HG03378 (cell line): ENCODE results near the gene ATN1.

Experiments used
- ATAC-seq: cut with Tn5 transposase; IDR thresholded peaks from one replicate; pipeline ENCODE4 v1.9.1; 2021; ENCODE audit warnings: mild to moderate bottlenecking, moderate library complexity; ENCODE audit not compliant: unreplicated experiment

The ATN1 gene

DNA sequence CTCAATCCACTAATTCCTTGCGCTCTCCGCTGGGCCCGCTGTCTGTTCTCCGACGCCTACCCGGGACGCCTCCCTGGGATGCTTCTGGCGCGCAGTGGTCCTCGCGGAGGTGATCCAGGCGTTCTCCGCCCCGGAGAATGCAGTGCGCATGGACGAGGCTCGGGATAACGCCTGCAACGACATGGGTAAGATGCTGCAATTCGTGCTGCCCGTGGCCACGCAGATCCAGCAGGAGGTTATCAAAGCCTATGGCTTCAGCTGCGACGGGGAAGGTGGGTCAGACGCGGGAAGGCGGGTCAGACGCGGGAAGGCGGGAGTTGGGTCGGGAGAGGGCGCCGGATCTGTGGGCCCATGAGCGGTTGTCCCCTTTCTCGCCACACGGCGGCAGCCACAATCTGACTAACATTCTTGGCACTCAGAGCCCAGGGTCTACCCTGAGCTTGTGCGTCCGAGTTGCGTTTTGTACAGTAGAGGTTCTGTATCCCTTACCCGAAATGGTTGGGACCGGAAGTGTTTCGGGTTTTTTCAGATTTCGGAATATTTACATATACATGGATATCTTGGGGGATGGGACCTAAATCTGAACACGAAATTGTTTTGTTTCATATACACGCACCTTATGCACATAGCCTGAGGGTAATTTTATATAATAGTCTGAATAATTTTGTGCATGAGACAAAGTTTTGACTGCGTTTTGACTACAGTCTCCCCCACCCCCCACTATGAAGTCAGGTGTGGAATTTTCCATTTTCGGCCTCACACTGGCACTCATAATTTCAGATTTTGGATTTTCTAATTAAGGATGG is 16.8 kb downstream of the ATN1 start:
- peak; percentile 29 for ATAC-seq

DNA sequence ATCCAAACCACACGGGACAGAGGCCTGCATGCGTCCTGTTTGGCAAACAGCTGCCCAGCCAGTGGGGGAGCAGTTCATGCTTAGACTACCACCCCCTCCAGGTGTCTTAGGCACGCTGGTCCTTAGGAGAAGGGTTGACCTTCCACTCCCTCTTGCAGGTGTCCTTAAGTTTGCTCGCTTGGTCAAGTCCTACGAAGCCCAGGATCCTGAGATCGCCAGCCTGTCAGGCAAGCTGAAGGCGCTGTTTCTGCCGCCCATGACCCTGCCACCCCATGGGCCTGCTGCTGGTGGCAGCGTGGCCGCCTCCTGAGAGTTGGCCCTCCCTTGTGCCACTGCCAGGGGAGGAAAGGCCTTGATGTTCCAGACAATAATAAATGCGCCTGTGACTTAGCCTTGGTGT is 17.9 kb downstream of the ATN1 start:
- ATAC-seq = no peak

DNA sequence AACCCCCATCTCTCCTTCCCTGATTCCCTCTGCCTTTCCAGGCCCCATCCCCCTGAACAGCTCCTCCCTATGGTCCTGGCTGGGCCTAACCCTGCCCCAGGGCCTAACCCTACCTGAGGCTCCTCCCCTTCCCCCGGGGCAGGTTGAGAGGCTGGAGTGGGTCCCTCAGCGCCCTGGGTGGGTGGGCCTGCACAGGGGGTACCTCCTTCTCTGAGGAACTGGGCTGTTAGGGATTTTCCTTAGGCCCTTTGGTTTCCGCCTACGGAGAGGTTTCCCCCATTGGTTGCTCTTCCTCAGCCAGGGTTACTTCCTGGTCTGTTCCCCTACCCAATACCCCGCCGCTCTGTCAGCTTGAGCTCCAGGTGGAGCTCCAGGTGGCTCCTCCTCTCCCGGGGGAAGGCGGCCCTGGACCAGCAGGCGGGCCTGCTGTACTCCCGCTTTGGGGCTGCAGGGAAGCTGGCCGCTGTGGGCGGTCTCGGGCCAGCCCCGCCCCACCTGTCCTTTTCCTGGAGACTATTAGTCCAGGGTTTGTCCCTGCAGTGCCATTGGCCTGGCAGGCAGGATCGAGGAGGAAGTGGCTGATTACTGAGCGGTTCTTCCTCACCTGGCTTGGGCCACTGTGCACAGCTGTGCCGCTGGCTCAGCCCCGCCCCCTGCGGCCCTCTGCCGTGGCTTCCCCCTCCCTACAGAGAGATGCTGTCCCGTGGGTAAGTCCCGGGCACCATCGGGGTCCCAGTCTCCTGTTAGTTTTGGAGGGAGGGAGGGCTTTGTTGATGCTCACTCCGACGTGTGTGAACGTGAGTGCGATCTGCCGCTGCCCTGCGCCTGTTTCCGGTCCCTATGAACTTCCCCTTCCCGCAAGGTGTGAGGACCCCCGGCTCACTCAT is 18.5 kb downstream of the ATN1 start:
- no peak for ATAC-seq

DNA sequence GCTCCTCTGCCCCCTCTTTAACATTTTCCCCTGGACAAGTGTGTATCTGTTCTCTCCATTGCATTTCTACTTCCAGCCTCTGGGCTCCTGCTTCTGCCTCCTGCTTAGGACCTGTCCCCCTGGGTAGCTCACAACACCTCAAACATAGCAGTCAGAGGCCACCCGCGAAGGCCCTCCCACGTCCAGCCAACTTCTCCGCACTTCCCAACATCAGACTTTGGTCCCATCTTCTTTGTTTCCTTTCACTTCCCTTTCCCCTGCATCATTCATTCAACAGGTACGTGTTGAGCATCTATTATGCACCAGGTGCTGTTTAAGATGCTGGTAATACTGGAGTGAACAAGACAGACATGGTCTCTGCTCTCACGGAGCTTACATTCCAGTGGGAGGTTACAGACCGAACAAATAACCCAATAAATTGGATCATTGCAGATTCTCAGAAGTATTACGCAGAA is 19.2 kb downstream of the ATN1 start:
- no peak for ATAC-seq

DNA sequence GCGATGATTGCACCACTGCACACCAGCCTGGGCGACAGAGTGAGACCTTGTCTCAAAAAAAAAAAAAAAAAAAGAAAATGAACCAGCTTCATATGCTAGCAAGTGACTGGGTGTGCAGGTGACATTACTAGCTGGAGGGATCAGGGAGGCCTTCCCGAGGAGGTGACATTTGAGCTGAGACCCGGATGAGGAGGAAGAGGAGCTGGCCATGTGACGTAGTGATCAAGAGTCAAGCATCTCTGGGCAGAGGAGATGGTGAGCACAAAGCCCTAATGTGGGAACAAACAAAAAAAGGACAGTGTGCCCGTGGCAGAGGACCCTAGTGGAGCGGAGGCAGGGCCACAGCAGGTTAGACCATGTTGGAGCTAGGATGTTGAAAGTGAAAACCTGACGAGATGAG is 19.9 kb downstream of the ATN1 start:
- ATAC-seq = no peak

DNA sequence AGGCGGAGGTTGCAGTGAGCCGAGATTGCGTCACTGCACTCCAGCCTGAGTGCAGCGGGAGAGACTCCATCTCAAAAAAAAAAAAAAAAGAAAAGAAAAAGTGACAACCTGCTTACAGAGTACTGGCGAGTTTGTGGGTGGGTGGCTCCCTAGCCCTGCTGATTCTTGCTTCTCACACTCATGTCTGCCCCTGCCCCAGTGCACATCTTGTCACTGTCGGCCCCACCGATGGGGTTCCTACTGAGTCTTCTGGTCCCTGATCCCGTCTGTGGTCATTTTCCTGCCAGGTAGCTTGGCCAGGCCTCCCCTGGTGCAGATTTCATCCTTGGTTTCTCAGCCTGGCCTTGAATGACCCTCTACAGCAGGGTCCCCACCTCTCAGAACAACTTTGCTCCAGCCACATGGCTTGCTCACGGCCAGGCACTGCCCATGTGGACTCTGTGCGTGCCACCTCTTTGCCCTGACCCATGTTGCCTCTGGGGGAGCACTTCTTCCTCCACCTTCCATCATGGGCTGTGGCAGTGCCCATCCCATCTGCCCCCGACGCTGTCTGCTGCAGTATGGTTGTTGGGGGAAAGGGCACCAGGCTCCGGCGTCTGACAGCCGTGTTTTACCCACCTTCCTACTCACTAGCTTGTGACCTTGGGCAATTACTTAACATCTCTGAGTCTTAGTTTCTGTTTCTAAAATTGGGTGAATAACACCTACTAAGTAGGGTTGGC is 21.3 kb downstream of the ATN1 start:
- no peak for ATAC-seq

DNA sequence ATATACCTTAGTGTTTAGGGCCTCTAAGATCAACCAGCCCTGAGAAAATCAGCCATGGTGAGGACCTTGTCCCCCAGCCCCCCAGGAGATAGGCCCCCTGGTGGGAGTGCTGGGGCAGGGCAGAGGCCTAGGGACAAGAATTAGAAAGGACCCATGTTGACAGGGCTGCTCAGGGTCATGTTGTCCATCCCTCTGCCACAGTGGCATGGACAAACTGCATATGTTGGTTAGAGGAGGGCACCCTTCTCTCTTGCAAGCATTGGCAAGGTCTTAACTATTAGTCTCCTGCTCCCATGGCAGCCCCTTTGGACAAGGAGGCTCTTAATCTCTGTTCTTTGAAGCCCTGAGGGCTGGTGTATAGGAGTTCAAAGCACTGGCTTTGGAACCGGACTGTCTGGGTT is 22.6 kb downstream of the ATN1 start:
- no peak for ATAC-seq

DNA sequence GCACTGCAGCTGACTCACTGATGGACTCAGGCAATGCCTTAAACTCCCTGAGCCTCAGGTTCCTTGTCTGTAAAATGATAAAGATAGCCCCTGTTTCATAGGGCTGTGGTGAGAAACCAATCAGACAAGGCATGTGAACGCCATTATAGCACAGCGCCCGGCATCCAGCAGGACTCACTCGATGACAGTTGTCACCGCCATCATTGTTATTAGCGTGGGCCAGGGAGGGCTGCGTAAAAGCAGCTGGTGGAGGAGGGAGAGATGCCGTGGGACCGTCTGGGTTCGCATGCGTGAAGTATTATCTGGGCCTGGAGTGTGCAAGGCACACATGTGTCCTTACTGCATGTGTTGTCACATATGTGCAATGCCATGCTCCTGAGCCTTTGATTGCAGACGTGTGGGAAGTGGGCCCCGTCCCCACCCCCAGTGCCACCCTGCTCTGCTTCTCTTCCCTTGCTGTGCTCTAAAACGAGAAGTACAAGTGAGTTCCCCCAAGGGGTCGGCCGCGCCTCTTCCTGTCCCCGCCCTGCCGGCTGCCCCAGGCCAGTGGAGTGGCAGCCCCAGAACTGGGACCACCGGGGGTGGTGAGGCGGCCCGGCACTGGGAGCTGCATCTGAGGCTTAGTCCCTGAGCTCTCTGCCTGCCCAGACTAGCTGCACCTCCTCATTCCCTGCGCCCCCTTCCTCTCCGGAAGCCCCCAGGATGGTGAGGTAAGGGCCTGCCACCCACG is 23.2 kb downstream of the ATN1 start, which contains the start of gene PTPN6:
Gene PTPN6, plus strand, starts transcription at position 546 of the 730 bp plus-strand sequence. Its CDS starts 157 bp downstream, at position 703.
- ATAC-seq = peak; percentile 22

DNA sequence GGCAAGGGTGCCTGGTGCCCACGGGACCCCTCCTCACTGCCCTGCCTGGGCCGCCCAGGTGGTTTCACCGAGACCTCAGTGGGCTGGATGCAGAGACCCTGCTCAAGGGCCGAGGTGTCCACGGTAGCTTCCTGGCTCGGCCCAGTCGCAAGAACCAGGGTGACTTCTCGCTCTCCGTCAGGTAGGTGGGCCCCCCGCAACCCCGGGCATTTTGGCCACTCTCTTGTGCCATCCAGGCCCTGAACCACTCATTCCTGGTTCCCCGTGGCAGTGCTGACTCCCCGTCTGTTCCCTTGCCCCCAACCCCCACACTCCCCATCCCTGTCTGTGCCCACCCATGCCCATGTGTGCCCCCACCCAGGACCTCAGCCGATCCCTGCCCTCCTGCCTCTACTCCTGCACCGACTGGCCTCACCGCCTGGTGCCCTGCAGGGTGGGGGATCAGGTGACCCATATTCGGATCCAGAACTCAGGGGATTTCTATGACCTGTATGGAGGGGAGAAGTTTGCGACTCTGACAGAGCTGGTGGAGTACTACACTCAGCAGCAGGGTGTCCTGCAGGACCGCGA is 23.9 kb downstream of the ATN1 start:
- ATAC-seq = no peak

DNA sequence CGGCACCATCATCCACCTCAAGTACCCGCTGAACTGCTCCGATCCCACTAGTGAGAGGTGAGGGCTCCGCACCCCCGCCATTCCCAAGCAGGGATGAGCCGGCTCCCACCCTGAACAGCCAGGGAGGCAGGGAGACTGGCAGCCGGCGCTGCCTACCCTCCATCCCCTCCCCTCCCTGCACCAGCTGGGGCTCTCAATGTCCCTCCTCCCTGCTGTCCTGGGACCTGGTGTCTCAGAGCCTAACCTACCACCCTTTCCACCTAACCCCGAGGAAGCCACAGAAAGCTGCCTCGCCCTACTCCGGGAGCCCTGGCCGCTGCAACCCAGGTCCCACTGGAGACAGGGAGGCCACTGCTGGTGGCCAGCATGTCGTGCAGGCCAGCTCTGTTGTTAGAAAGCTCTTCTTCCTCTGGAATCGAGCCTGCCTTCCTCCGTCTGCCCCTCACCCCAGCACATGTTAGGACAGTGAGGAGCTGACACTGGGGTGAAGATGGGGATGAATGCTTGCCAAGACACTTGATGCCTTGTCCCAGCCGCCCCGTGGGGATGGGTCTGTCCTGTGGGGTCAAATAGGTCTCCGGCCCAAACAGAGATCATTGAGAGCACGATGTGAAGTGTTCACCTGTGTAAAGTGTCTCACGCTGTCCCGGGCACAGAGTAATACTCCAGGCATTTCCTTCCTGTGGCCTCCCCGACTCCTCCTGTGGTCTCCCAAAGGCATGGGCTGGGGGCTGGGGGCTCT is 24.5 kb downstream of the ATN1 start:
- no peak for ATAC-seq

DNA sequence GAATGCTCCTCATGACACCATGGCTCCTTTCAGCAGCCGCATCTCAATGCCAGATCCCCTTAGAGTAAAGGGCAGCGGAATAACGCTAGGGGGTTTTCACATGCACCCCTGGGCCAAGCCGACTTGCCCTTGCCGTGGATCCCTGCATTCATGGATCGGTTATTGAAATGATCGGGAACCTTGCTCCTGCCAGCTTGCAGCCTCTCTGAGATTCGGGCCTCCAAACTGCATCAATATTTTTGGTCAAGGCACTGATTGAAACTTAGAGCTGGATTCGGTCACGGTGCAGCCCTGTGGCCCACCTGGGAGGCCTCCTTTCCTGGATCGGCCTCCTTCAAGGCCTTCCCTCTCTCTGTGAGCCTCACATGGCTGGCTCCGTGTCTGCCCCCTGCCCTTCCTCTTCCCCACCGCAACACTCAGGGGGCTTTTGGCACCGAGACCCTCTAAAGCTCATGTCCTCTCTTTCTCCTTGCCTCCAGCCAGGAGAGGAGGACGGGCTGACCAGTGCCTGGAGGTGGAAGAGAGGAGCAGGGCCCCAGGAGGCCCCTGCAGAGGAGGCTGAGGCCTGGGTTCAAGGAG is 25.2 kb downstream of the ATN1 start:
- ATAC-seq = no peak

DNA sequence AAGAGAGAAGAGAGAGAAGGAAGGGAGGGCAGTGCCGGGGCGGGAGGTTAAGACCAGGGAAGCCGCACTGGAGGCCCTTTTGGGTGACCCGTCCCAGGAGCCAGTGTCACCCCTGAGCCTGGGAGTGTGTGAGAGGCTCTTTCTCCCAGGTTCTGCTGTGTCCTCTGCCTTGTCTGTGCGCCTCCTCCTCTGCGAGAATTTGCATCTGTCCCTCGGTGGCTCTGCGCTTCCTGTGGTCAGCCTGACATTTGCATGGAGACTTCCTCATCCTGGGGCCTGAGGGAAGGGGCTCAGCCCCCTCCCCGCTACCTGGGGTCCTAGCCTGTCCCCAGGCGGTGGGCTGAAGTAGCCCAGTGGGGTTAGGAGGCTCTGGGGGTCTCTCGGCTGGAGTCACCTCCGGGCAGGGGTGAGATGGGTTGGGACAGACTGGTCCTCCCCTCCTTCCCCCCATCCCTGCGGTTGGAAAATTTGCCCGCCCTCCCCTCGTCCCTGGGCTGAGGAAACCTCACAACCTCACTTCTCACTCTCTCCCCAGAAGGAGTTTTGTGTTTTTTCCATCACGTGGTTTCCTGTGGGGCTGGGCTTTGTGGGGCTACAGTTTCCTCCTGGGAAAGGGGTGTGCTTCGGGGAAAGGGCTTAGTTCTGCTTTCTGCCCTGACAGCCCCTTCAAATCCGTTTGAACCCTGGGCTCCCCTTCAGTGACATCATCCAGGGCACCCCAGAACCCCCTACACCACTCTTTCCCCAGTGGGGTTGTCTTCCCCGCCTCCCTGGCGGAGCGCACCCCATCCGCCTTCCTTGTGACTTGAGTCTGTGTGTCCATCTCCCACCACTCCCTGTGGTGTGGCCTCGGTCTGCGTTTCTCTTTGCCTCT is 25.9 kb downstream of the ATN1 start:
- ATAC-seq = peak; percentile 40

DNA sequence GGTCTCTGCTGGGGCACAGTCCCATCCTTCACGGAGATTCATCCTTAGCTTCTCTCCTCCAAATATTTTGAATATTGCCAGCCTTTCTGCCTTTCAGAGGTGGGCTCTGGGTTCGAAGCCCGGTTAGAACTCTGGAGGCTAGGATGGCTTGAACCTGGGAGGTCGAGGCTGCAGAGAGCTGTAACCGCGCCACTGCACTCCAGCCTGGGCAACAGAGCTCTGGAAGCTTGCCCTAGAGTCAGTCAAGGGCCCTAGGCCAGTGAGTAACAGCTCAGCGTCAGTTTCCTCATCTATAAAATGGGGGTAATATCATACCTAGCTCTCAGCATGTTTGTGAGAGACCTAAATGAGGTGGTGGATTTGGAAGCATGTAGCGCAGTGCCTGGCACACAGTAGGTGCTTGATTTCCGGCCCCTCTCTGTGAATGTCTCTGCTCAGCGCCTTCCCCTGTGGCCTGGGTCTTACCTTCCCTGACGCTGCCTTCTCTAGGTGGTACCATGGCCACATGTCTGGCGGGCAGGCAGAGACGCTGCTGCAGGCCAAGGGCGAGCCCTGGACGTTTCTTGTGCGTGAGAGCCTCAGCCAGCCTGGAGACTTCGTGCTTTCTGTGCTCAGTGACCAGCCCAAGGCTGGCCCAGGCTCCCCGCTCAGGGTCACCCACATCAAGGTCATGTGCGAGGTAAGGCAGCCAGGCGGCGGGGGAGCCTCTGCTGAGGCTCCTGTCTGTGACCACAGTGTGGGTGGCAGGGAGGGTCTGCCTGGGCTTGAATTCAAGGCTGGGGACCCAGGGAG is 26.8 kb downstream of the ATN1 start:
- no peak for ATAC-seq

DNA sequence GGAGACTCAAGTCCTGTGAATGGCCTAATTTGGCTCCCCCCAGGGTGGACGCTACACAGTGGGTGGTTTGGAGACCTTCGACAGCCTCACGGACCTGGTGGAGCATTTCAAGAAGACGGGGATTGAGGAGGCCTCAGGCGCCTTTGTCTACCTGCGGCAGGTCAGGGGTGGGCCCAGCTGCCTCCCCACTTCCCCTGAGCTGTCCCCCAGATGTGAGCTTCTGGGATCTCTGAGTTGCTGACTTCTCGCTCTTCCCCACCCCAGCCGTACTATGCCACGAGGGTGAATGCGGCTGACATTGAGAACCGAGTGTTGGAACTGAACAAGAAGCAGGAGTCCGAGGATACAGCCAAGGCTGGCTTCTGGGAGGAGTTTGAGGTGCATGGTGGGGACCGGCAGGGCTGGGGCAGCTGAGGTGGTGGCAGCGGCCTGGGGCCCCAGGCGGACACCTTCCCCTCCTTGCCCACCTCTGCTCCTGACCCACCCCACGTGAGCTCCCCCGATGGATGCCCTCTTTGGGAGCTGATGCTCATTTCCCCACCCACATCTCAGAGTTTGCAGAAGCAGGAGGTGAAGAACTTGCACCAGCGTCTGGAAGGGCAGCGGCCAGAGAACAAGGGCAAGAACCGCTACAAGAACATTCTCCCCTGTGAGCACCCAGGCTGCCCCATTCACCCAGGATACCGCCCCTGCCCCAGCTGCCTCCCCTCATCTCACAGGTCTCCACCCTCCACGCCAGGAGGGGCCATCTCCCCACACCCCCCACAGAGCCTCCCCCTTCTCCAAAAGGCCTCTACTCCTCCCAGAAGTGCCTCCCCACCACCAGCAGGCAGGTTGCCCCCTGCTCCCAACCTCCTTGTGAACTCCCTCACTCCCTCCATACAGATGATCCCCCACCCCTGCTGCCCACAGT is 27.6 kb downstream of the ATN1 start:
- no peak for ATAC-seq

DNA sequence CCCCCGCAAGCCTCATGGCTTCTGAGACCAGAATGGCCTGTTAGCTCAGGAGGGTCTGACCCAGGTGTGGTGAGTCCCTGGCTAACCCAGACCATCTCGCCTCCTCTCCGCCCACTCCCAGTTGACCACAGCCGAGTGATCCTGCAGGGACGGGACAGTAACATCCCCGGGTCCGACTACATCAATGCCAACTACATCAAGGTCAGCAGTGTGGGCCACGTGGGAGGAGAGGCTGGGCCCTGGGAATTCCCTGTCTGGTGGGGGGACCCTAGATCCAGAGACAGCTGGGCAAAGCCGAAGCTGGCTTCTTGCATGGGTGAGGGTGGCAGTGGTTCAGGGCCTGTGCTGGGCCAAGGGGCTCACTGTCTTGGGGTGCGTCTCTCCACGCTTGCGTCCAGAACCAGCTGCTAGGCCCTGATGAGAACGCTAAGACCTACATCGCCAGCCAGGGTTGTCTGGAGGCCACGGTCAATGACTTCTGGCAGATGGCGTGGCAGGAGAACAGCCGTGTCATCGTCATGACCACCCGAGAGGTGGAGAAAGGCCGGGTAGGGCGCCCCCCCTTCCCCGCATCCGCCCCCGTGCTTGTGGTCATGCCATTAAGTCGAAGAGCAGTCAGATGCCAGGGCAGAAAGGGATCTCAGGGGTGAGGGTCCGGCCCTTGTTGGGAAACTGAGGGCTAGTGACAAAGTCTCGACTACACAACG is 28.4 kb downstream of the ATN1 start:
- no peak for ATAC-seq
